Measurements from ENCODE around the gene ZSCAN31. TPM values are rescaled to one million over a fixed set of nuclear protein-coding genes. Genes with fewer than 3 reads are reported as not detected.

ZSCAN31 gene
- total and polyA plus RNA-seq, 2 of the 8 experiments (the other 6 are each of a cell fraction or from before 2014, with no cell fraction given), result 1.9 to 7.0 TPM

- H2BK5ac ChIP-seq (ENCODE audit: low read depth, low read length), result no peak overlapping the region
- no peaks in the 10 kb centered on the region for H3K9me3 ChIP-seq (ENCODE audit: insufficient read depth in 2 of 2, low read depth in 1 of 2, low read length in 1 of 2)
- H3K56ac ChIP-seq (replicated peaks; ENCODE audit: insufficient read length, low read depth, low read length), result no peak overlapping the region
- H2AK5ac ChIP-seq (ENCODE audit: low read depth, low read length), result no peak overlapping the region
- H2AFZ ChIP-seq (ENCODE audit: low read length), result no peak overlapping the region
- no peak overlapping the region for H4K91ac ChIP-seq (replicated peaks; ENCODE audit: insufficient read length, low read length)
- no peak for DNase-seq (ENCODE audit: low read depth in 1 of 2, low spot score in 2 of 2)
- no peak for FAIRE-seq
- no peak overlapping the region for H3K27ac ChIP-seq (ENCODE audit: low read depth, low read length)
- H2BK12ac ChIP-seq (ENCODE audit: low read depth, low read length), result no peak overlapping the region
- H4K20me1 ChIP-seq (replicated peaks in 1 of 2; ENCODE audit: control insufficient read depth in 1 of 2, insufficient read depth in 2 of 2, low read length in 2 of 2), result no peaks in the 10 kb centered on the region
- no peak overlapping the region for H3K4me2 ChIP-seq (ENCODE audit: insufficient read depth in 1 of 2, low read depth in 2 of 2, low read length in 2 of 2)
- no peak overlapping the region for H3K4me3 ChIP-seq (ENCODE audit: extremely low read depth in 1 of 4, insufficient read depth in 2 of 4, low read depth in 3 of 4, low read length in 4 of 4)
- no peak overlapping the region for H2BK15ac ChIP-seq (ENCODE audit: low read length)
- H3K79me2 ChIP-seq (ENCODE audit: control insufficient read depth in 1 of 2, insufficient read depth in 2 of 2, low read length in 2 of 2), result no peaks in the 10 kb centered on the region
- H2BK20ac ChIP-seq (ENCODE audit: low read length), result no peak overlapping the region
- ChIA-PET POLR2A (ENCODE audit: partially characterized antibody) (interaction anchor here (1.0 to 2.4 kb wide), 4 partner anchors 13 to 34 kb away, joined by 3 to 7 read pairs (median 6); partner anchors contain the start of gene ZSCAN31), CTCF (ENCODE audit: partially characterized antibody) (interaction anchor here (0.7 to 2.1 kb wide), 2 partner anchors 13 to 32 kb away, joined by 3 to 11 read pairs; no protein-coding TSS in a partner anchor)
- no peak overlapping the region for H3K4ac ChIP-seq (replicated peaks; ENCODE audit: insufficient read length, low read depth, low read length)
- H3K23me2 ChIP-seq (ENCODE audit: low read depth, low read length), result no peaks in the 10 kb centered on the region
- H4K8ac ChIP-seq (ENCODE audit: extremely low read depth, insufficient read depth, low read length), result no peak overlapping the region
- H4K5ac ChIP-seq (ENCODE audit: insufficient read length, low read depth, low read length), result no peak overlapping the region
- H3K36me3 ChIP-seq (ENCODE audit: control insufficient read depth in 2 of 4, insufficient read depth in 4 of 4, low read length in 3 of 4), result peaks cover 4 to 10% (median 8%) of the 10 kb centered on the region in 4 experiments; a peak in 5 of 8 replicates
- no peaks in the 10 kb centered on the region for H3K79me1 ChIP-seq (ENCODE audit: low read depth, low read length)
- no peak overlapping the region for H3K14ac ChIP-seq (ENCODE audit: insufficient read length)
- no peak overlapping the region for H3K18ac ChIP-seq (ENCODE audit: extremely low read depth, low read length)
- no peak overlapping the region for H3K9ac ChIP-seq (replicated peaks in 1 of 4; ENCODE audit: extremely low read depth in 1 of 4, low read depth in 3 of 4, low read length in 3 of 4)
- H2BK120ac ChIP-seq (replicated peaks; ENCODE audit: low read depth, low read length), result no peak overlapping the region
- no peak overlapping the region for H3K23ac ChIP-seq (ENCODE audit: insufficient read length)
- no peaks in the 10 kb centered on the region for H3K4me1 ChIP-seq (replicated peaks in 1 of 4; ENCODE audit: control insufficient read depth in 3 of 4, insufficient read depth in 4 of 4, low read length in 3 of 4)
- H3K27me3 ChIP-seq (replicated peaks in 1 of 4; ENCODE audit: control insufficient read depth in 3 of 4, extremely low read depth in 1 of 4, insufficient read depth in 3 of 4, low read length in 3 of 4), result no peaks in the 10 kb centered on the region
- 89% methylated on average over 2 of the region's 2 CpGs; no CpG with 5 or more reads in 1 of the 2 experiments for WGBS, 2 experiments (ENCODE audit: extremely low coverage in 1 of 2, insufficient coverage in 1 of 2, insufficient read length in 1 of 2, insufficient replicate concordance in 2 of 2, low coverage in 1 of 2, low lambda C conversion rate in 2 of 2, missing lambda C conversion rate in 1 of 2)
- TF ChIP-seq SIX5 (IDR thresholded peaks at IDR 0.05; ENCODE audit: low read depth, low read length), result no peak
- no peak for TF ChIP-seq POLR2A (IDR thresholded peaks at IDR 0.05; ENCODE audit: control extremely low read depth in 1 of 2, low read depth in 2 of 2, low read length in 2 of 2)
- TF ChIP-seq RFX5 (IDR thresholded peaks at IDR 0.05; ENCODE audit: borderline replicate concordance, low read depth, low read length), result no peak
- no peak for TF ChIP-seq HDAC2 (IDR thresholded peaks at IDR 0.05; ENCODE audit: borderline replicate concordance in 1 of 2, low read depth in 2 of 2, low read length in 2 of 2)
- TF ChIP-seq, protein P1, sequence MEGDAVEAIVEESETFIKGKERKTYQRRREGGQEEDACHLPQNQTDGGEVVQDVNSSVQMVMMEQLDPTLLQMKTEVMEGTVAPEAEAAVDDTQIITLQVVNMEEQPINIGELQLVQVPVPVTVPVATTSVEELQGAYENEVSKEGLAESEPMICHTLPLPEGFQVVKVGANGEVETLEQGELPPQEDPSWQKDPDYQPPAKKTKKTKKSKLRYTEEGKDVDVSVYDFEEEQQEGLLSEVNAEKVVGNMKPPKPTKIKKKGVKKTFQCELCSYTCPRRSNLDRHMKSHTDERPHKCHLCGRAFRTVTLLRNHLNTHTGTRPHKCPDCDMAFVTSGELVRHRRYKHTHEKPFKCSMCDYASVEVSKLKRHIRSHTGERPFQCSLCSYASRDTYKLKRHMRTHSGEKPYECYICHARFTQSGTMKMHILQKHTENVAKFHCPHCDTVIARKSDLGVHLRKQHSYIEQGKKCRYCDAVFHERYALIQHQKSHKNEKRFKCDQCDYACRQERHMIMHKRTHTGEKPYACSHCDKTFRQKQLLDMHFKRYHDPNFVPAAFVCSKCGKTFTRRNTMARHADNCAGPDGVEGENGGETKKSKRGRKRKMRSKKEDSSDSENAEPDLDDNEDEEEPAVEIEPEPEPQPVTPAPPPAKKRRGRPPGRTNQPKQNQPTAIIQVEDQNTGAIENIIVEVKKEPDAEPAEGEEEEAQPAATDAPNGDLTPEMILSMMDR (IDR thresholded peaks at IDR 0.05; ENCODE audit: control extremely low read depth in 1 of 3, insufficient read depth in 1 of 3, low read depth in 1 of 3, low read length in 3 of 3), result no peak
- no peak for TF ChIP-seq CBX8 (IDR thresholded peaks at IDR 0.05; ENCODE audit: borderline replicate concordance, low read depth, low read length)
- no peak for TF ChIP-seq TEAD4 (IDR thresholded peaks at IDR 0.05; ENCODE audit: low read depth, low read length)
These were observed 34.5 kb upstream of the ZSCAN31 start for GRCh38 chr6:28370440-28370839.

All from H1 (cell line).